ENCODE data around the gene AKAP13. TPM values are rescaled to one million over a fixed set of nuclear protein-coding genes. Genes with fewer than 3 reads are reported as not detected.

Gene AKAP13
- total RNA-seq, 1 experiment from 2014 or later = 49.6 TPM

DNA sequence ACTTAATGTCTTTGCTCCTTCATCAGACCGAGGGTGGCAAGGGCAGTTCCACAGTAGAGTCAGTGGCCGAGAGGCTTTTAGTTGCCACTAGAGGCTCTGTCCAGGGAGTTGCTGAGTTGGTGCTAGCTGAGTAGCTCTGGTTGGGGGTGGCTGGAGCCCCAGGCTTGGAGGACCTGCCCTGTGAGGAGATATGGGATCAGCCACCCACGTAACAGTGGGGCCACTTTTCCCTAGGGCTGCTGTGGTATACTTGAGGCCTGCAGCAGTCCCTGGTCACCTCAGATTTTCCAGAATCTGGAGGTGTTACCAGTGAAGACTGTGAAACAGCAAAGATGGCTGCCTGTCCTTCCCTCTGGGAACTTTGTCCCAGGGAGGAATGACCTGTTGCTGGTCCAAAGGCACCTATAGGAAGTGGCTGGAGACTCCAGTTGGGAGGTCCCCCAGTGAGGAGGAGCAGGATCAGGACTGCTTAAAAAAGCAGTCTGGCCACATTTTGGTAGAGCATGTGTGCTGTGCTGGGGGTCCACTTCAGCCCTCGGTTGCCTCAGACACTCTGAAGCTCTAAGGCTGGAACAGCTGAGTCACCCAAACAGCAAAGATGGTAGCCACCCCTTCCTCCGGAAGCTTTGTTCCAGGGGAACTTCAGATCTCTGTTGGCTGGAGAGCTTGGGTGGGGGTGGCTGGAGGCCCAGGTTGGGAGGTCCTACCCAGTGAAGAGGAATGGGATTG is 72.9 kb downstream of the AKAP13 start:
- BruUV-seq (replicated peaks) = no TSS peak
- H3K9me3 Mint-ChIP-seq (ENCODE audit: unreplicated experiment) = peaks cover 21% of the 10 kb centered on the region
- Histone ChIP-seq H3K27me3 (replicated peaks; ENCODE audit: control insufficient read depth, insufficient read depth, low read length) (no peaks in the 10 kb centered on the region), H3K4me3 (ENCODE audit: low read depth, low read length) (no peak overlapping the region), H3K9me3 (peaks cover 8% of the 10 kb centered on the region; the same call in 1 of the 2 replicates), H3K4me1 (peaks cover 19% of the 10 kb centered on the region), H3K36me3 (ENCODE audit: control insufficient read depth, insufficient read depth, low read length) (no peaks in the 10 kb centered on the region)
- TF ChIP-seq, protein P1, sequence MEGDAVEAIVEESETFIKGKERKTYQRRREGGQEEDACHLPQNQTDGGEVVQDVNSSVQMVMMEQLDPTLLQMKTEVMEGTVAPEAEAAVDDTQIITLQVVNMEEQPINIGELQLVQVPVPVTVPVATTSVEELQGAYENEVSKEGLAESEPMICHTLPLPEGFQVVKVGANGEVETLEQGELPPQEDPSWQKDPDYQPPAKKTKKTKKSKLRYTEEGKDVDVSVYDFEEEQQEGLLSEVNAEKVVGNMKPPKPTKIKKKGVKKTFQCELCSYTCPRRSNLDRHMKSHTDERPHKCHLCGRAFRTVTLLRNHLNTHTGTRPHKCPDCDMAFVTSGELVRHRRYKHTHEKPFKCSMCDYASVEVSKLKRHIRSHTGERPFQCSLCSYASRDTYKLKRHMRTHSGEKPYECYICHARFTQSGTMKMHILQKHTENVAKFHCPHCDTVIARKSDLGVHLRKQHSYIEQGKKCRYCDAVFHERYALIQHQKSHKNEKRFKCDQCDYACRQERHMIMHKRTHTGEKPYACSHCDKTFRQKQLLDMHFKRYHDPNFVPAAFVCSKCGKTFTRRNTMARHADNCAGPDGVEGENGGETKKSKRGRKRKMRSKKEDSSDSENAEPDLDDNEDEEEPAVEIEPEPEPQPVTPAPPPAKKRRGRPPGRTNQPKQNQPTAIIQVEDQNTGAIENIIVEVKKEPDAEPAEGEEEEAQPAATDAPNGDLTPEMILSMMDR (IDR thresholded peaks at IDR 0.05; ENCODE audit: insufficient read depth in 1 of 2, low read depth in 1 of 2, low read length in 1 of 2, severe bottlenecking in 1 of 2, unreplicated experiment in 1 of 2) = no peak
- H3K27me3 Mint-ChIP-seq (ENCODE audit: insufficient read depth, unreplicated experiment) = no peaks in the 10 kb centered on the region
- H3K27ac Mint-ChIP-seq (ENCODE audit: unreplicated experiment) = peak overlapping the region; percentile 29
- H3K36me3 Mint-ChIP-seq (ENCODE audit: insufficient read depth, unreplicated experiment) = no peaks in the 10 kb centered on the region
- no peak for DNase-seq
- POLR2A ChIA-PET = no interaction called here
- intact Hi-C loops (cut with micrococcal nuclease; ENCODE audit: unreplicated experiment) = no loop called here
- H3K4me3 Mint-ChIP-seq (ENCODE audit: unreplicated experiment) = no peak overlapping the region
- peaks cover 19% of the 10 kb centered on the region for H3K4me1 Mint-ChIP-seq (ENCODE audit: low read depth, unreplicated experiment)
- CTCF ChIA-PET = no interaction called here

DNA sequence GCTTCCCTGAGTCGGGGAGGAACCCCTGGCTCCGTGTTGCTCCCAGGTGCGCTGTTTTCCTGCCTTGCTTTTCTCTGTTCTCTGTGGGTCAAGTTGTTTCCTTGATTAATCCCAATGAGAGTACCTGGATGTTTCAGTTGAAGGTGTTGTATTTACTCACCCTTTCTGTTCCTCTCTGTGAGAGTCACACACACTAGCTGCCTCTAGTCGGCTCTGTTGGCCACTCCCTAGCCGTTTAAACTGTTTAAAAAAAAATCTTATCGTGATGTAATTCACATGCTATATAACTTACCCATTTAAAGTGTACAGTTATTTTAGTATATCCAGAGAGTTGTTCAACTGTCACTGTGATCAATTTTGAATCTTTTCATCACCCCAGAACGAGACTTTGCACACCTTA is 74.0 kb downstream of the AKAP13 start:
- TF ChIP-seq, protein P1 (IDR thresholded peaks at IDR 0.05; ENCODE audit: insufficient read depth in 1 of 2, low read depth in 1 of 2, low read length in 1 of 2, severe bottlenecking in 1 of 2, unreplicated experiment in 1 of 2) = no peak
- peaks cover 8% of the 10 kb centered on the region; the same call in 1 of the 2 replicates for H3K9me3 ChIP-seq
- Mint-ChIP-seq H3K27me3 (ENCODE audit: insufficient read depth, unreplicated experiment) (no peaks in the 10 kb centered on the region), H3K4me3 (ENCODE audit: unreplicated experiment) (no peak overlapping the region), H3K36me3 (ENCODE audit: insufficient read depth, unreplicated experiment) (no peaks in the 10 kb centered on the region), H3K9me3 (ENCODE audit: unreplicated experiment) (peaks cover 21% of the 10 kb centered on the region), H3K4me1 (ENCODE audit: low read depth, unreplicated experiment) (peaks cover 19% of the 10 kb centered on the region), H3K27ac (ENCODE audit: unreplicated experiment) (peak overlapping the region; percentile 74)
- ChIA-PET CTCF (no interaction called here), POLR2A (no interaction called here)
- intact Hi-C loops (cut with micrococcal nuclease; ENCODE audit: unreplicated experiment) = no loop called here
- no TSS peak for BruUV-seq (replicated peaks)
- no peak for DNase-seq
- peaks cover 24% of the 10 kb centered on the region for H3K4me1 ChIP-seq
- no peaks in the 10 kb centered on the region for H3K27me3 ChIP-seq (replicated peaks; ENCODE audit: control insufficient read depth, insufficient read depth, low read length)
- H3K4me3 ChIP-seq (ENCODE audit: low read depth, low read length) = no peak overlapping the region
- H3K36me3 ChIP-seq (ENCODE audit: control insufficient read depth, insufficient read depth, low read length) = no peaks in the 10 kb centered on the region

DNA sequence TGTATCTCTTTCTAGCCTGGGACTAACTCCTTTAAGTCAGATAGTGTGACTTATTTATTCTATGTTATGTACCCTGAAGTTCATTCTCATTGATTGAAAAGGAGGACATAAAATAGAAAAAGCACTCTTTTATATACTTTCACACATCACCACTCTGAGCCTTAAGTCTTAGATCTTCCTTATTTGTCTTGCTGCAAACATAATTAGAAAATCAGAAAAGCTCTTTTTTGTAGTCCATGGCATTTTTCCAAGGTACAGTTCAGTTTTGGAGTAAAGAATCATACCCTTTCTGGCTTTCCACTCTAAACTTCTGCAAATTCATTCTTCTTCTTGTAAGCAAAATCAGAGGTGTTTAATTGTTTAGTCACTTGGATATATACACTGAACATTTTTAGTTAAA is 75.5 kb downstream of the AKAP13 start:
- no peaks in the 10 kb centered on the region for H3K9me3 ChIP-seq
- no peaks in the 10 kb centered on the region for H3K36me3 ChIP-seq (ENCODE audit: control insufficient read depth, insufficient read depth, low read length)
- Mint-ChIP-seq H3K4me3 (ENCODE audit: unreplicated experiment) (no peak overlapping the region), H3K27me3 (ENCODE audit: insufficient read depth, unreplicated experiment) (no peaks in the 10 kb centered on the region), H3K4me1 (ENCODE audit: low read depth, unreplicated experiment) (peaks cover 24% of the 10 kb centered on the region), H3K27ac (ENCODE audit: unreplicated experiment) (no peak overlapping the region), H3K36me3 (ENCODE audit: insufficient read depth, unreplicated experiment) (no peaks in the 10 kb centered on the region), H3K9me3 (ENCODE audit: unreplicated experiment) (peaks cover 11% of the 10 kb centered on the region)
- H3K4me3 ChIP-seq (ENCODE audit: low read depth, low read length) = no peak overlapping the region
- TF ChIP-seq, protein P1 (IDR thresholded peaks at IDR 0.05; ENCODE audit: insufficient read depth in 1 of 2, low read depth in 1 of 2, low read length in 1 of 2, severe bottlenecking in 1 of 2, unreplicated experiment in 1 of 2) = no peak
- H3K27me3 ChIP-seq (replicated peaks; ENCODE audit: control insufficient read depth, insufficient read depth, low read length) = no peaks in the 10 kb centered on the region
- no peak for DNase-seq
- ChIA-PET POLR2A (no interaction called here), CTCF (no interaction called here)
- H3K4me1 ChIP-seq = peaks cover 29% of the 10 kb centered on the region
- intact Hi-C loops (cut with micrococcal nuclease; ENCODE audit: unreplicated experiment) = no loop called here
- BruUV-seq (replicated peaks) = no TSS peak
